DMS53 (cell line): Measurements from ENCODE around the gene TMEM151A.
"Not testable (repeated sequence)": the region's sequence is repeated elsewhere in the genome, so short reads cannot be mapped to it uniquely, and the experiment has no call there.

Experiments used
- DNase-seq: peaks from one replicate; lab custom pipeline; 2025; lab: John Stamatoyannopoulos, UW

The TMEM151A gene

GRCh38 chr11:66291706-66292542 lies at the start of gene TMEM151A:
TSS of gene TMEM151A (plus strand) at chr11:66291894. CDS start at chr11:66292014, 120 bp downstream.
- DNase-seq, result peak; percentile 77

DNA sequence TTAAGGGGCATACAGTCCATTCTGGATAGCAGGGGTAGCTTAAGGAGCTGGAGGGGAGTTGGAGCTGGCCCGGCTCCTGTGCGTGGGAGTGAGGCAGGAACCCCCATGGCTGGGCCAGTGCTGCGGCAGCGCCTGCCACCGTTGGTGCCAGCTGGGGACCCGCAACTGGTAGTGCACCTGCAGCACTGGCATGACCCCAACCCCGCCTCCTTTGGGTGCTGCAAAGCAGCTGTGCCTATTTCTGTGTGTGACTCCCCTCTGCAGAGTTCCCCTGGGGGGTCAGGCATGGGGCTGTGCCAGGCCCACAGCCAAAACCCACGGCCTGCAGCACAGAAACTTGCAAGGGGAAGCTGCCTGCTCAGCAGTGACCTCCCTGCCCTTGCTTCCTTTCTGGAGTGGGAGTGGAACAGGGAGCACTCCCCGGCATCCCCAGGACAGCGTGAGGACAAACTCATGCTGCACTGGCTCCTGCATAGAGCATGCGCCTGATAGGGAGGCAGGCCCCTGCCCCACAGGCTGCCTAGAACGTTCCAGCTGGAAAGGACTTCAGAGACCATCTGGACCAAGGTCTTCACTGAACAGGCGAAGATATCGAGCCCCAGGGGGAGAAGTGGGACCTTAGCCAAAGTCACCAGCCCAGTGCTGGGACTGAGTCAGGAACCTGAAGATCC lies 49.5 kb upstream of the TMEM151A start:
- DNase-seq, result no peak

- no peak for DNase-seq
Measured at GRCh38 chr11:66243782-66244535, 47.7 kb upstream of the TMEM151A start.

DNA sequence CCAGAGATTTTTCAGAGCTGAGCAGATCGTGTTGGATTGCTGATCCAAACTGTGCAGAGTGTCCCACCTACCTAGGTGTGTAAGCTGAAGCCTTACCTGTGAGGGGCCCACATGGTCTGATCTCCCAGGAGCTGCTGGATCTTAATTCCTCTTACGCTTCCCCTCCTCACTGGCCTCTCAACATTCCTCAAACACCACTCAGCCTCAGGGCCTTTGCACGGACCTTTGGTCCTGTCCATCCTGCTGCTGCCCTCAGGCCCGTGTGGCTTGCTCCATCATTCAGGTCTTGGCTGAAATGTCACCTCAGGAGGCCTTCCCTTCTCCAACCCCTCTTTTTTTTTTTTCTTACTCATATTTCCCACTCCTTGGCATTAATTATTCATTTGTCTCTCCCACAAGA lies 44.4 kb upstream of the TMEM151A start:
- DNase-seq, result no peak

DNA sequence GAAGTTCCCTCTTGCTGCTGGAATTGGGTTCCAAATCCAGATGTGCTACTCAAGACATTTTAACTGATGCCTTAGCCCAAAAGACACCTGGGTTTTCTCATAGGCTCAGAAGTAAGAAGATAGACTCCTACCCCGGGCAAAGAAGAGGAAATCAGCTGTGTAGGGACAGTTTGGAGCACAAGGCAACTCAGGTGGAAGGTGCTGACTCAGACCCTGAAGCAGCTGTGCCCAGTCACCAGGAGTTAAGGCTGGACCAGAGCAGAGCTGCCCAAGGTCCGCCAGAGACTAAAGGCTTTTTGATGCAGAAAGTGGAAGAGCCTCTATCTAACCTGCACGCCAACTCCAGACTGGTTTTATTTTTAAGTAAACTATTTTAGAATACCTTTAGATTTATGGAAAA lies 43.9 kb upstream of the TMEM151A start:
- DNase-seq, result no peak

DNA sequence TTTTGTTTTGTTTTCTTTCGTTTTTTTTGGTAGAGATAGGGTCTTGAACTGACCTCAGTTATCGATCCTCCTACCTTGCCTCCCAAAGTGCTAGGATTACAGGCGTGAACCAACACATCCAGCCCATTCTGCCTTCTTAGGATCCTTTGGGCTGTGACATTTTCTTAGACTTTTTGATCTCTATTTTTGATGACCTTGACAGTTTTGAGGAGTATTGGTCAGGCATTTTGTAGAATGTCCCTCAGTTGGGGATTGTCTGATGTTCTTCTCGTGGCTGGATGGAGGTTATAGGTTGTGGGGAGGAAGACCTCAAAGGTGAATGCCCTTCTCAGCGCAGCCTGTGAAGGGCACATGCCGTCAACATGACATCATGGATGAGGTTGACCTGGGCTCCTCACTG lies 42.8 kb upstream of the TMEM151A start:
- DNase-seq, result no peak

GRCh38 chr11:66251809-66252208 lies 39.9 kb upstream of the TMEM151A start:
- DNase-seq, result no peak

DNA sequence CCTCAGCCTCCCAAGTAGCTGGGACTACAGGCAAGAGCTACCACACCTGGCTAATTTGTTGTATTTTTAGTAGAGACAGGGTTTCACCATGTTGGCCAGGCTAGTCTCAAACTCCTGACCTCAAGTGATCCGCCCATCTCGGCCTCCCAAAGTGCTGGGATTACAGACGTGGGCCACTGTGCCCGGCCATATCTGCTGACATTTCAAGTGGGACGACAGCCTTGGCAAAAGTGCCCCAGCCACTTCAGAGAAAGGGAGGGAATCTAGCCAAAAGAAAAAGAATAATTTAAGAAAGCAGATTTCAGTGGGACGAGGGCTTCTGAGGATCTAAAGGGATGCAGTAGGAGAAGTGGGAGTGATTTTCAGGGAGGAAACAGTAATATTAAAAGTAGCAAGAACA lies 38.6 kb upstream of the TMEM151A start:
- not testable (repeated sequence) for DNase-seq

DNA sequence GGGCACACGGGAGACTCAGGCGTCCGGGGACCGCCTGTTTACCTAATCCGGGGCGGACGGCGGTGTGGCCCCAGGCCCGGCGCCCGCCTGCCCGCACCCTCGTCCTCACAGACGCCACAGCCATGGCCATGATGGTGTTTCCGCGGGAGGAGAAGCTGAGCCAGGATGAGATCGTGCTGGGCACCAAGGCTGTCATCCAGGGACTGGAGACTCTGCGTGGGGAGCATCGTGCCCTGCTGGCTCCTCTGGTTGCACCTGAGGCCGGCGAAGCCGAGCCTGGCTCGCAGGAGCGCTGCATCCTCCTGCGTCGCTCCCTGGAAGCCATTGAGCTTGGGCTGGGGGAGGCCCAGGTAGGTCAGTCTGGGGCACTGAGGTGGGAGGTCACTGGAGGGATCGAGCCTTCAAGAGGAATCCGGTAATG lies 33.2 kb upstream of the TMEM151A start:
- no peak for DNase-seq

DNA sequence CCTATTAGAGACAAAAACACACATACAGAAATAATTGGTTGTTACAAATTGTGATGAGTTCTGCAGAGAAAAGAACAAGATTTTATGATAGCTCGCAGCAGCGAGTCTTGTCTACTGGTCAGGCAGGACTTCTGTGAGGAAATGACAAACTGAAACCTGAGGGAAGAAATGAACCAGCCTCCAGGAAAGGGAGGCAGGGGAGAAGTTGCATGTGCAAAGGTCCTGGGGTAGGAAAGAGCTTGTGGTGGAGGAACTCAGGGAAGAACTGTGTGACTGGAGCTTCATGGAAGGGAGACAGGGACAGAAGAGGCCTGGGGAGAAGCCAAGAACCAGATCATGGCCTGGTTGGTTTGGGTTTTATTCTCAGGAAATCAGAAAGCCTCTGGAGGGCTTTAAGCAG lies 32.5 kb upstream of the TMEM151A start:
- no peak for DNase-seq

DNA sequence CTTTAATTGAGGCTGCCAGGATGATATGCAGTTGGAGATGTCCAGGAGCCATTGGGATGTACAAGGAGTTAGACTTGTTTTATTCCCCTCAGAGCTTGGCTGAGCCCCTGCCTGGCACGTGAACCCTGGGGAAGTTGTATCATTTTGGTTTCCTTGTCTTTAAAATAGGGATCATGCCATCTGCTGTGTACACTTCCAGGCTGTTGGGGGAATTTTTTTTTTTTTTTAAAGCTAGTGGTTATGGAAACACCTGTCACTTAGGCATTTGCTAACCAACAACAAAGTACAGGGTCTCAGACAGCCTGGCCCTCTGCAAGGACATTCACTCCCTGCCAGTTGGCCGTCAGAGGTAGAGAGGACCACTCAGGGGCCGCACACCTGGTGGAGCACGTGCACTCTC lies 31.7 kb upstream of the TMEM151A start:
- DNase-seq, result no peak

- no peak for DNase-seq
Measured at GRCh38 chr11:66261578-66261977, 30.1 kb upstream of the TMEM151A start.

DNA sequence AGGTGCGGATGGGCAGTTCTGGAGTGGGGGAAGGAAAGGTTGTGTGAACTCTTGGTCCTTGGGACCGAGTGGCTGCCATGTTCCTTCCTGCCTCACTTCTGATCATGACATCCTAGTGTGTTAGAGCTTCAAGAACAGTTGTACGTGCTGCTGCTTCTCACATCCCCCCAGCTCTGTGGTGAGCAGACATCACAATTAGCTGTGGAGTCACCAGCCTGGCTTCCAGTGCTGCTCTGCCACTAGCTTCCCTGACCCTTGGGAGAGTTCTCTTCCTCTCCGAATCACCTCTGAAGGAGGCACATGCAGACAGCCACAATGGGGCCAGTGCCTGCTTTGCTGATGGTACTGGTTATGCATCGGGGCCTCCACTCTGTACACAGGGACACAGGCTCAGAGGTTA lies 29.5 kb upstream of the TMEM151A start:
- no peak for DNase-seq

GRCh38 chr11:66262696-66263095 lies 29.0 kb upstream of the TMEM151A start:
- DNase-seq, result no peak

DNA sequence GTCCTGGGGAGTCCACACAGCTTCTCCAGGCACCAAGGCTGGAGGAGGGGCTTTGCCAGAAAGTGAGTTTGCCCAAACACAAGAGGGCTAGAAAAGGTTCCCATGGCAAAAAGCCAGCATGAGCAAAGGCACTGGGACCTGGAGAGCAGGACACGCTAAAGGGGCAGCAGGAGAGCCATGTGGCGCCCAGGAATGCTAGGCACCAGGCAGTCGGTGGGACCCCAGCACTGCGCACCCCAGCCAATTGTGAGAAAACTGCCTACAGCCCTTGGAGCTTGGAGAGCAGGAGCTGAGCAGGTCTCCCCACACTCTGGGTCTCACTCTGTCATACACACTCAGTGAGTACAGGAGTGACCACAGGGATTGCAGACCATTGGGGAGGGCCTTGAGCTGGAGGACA lies 28.5 kb upstream of the TMEM151A start:
- no peak for DNase-seq

DNA sequence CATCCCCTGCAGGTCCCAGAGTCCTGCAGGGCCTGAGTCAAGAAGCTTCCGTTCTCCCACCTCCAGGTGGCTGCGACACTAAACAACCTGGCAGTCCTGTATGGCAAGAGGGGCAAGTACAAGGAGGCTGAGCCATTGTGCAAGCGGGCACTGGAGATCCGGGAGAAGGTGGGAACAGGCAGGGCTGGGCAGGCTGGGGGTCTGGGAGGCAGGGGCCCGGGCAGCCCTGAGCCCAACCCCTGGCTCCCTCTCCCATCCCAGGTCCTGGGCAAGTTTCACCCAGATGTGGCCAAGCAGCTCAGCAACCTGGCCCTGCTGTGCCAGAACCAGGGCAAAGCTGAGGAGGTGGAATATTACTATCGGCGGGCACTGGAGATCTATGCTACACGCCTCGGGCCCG lies 27.9 kb upstream of the TMEM151A start:
- DNase-seq, result no peak

DNA sequence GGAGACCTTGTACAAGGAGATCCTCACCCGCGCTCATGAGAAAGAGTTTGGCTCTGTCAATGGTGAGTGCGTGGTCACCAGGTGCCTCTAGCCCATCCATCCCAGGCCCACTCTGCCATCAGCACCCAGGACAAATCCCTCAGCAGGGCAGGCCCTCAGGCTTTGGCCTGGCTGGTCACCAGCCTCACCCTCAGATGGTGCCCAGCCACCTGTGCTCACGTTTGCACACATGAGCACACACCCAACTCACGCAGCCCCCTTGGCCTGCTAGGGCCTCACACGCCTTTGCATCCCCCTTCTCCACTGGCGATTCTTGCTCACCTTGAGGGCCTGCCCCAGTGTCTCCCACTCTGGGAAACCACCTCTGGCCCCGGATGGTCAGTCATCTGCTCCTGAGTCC lies 27.3 kb upstream of the TMEM151A start:
- DNase-seq, result no peak

DNA sequence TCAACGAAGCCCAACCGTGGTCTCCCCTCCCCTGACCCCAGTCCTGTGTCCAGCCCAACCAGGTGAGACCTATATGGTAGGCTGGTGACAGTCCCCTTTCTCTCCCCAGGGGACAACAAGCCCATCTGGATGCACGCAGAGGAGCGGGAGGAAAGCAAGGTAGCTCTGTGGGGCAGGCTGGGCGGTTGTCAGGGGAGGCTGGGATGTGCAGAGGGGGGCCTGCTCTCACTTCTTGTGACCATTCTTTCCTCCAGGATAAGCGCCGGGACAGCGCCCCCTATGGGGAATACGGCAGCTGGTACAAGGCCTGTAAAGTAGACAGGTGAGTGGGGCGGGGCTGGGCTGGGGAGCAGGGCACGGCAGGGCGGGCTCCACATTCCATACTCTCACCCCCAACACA lies 26.8 kb upstream of the TMEM151A start:
- peak; percentile 58 for DNase-seq

GRCh38 chr11:66265531-66266377 lies 25.9 kb upstream of the TMEM151A start:
- no peak for DNase-seq

DNA sequence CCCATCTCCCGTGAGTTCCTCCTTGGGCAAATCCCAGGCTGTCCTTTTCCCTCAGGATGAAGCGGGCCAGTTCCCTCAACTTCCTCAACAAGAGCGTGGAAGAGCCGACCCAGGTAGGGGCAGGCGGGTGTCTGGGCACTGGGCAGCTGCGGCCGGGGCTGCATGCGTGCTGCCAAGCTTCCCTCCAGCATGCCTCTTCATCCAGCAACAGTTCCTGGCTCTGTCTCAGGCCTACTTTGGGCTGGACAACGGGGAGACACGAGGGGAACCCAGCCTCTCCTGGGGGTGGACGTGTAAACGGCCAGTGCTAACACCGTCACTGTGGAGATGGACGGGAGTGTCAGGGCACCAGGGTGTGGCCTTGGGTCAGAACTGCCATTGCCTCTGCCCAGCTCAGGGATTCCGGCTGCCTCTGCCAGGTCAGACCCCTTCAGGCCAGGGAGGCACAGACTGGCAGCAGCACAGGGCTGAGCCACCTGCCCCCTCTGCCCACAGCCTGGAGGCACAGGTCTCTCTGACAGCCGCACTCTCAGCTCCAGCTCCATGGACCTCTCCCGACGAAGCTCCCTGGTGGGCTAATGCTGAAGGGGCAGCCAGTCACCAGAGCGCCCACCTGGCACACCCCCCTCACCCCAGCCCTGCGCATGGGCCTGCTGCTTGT lies 25.2 kb upstream of the TMEM151A start:
- DNase-seq, result no peak

GRCh38 chr11:66267039-66267378 lies 24.7 kb upstream of the TMEM151A start:
- DNase-seq, result no peak
